Activated gamma-delta T cell treated with anti-CD3 and anti-CD28 coated beads, Interleukin-2, amount 50 U/mL, for 16 hours (primary cell): ENCODE results near the gene UBQLN1.
"Not testable (repeated sequence)": the region's sequence is repeated elsewhere in the genome, so short reads cannot be mapped to it uniquely, and the experiment has no call there.

ENCODE experiments used
- DNase-seq: peaks from one replicate; pipeline ENCODE4 v3.0.0-alpha.2; 2020; ENCODE audit warnings: low read depth

UBQLN1 gene

DNA sequence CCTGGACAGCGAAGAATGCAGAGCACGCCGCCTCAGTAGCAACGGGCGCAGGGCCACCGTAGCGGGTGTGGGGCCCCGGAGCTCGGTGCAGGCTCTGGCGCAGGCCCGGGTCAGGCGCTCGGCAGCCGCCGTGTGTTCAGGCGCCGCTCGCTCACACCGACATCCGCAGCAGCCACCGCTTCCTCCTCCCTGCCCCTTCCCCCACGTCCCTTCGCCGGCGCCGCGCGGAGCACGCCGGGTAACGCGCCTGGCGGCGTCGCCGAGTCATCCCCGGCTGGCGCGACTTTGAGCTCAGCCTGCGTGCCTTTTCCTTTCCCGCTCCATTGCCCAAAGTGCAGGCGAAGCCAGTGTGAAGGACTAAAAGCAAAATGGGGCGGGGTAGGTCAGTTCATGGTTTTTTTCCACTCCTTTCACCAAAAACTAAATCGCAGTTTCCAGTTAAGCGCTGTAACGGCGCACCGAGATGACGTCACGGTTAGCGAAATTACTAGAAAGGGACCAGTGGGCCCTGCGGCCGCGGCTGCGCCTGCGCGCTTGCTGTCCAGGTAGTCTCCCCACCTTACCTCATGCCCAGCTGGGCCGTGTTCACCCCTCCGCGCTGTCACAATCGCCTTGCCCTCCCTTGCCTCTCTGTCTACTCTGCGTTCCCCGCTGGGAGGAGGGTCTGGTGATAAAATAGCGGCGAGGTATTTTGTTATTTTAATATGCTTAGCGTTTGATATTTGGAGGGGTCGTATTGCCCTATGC, at the start of gene UBQLN1:
Gene UBQLN1, minus strand, starts transcription at position 191 of the 747 bp plus-strand sequence. CDS start 279 bp downstream, outside the sequence.
- DNase-seq, result peak; percentile 89

DNA sequence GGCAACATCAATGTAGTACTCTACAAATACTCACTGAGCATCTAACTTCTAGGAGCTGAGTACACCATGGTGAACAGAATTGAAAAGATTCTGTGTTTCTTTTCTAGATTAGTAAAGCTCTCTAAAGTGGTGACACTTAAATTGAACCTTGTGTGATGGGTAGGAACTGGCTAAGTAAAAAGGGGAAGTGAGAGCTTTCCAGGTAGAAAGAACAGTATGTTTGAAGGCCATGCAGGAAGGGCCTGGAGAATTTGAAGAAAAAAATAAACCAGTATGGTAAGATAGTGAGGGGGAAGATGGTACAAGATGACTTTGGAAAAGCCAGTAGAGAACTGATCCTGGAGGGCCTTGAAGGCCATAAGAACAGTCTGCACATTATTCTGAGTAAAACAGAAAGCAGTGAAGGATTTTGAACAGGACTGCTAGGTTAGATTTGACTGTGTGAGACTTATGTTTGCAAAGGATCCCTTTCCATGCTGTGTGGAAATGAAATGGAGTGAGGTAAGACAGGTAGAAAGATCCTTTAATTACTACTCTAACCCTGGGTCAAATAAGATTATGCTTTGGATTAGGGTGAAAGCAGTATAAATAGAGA, 46.7 kb upstream of the UBQLN1 start:
- DNase-seq, result no peak

DNA sequence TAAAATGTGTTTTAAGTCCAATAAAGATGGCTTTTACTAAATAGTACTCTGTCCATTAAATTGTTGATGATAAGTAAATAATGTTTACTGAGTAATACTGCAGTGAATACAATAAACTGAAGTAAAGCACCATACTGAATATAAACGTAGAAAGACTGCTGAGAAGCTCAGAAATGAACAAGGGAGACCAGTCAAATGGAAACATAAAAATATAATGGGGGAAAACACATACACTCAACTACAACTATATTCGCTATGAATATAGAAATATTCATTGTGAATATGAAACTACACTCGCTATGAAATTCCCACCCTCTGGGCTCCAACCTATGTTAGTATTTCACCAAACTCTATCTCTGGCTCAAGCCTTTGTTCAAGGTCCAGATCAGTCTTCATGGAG, 41.9 kb upstream of the UBQLN1 start:
- DNase-seq, result no peak

DNA sequence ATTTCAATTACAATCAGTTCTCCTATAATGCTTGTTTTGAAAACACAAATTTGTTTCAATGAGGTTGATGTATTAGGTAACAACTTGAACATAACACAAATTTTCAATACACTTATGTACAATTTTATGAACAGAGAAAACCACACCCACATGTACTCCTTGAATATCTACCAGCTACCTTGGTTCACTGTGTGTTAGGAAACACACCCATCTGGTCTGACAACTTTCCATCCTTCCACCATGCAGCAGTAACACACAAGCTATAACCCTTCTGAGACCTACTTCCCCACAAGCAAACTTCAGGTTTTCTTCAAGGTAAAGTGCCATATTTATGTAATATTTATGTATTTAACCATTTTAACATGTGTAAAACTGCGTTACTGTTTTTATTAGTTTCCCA, 36.4 kb upstream of the UBQLN1 start:
- no peak for DNase-seq

DNA sequence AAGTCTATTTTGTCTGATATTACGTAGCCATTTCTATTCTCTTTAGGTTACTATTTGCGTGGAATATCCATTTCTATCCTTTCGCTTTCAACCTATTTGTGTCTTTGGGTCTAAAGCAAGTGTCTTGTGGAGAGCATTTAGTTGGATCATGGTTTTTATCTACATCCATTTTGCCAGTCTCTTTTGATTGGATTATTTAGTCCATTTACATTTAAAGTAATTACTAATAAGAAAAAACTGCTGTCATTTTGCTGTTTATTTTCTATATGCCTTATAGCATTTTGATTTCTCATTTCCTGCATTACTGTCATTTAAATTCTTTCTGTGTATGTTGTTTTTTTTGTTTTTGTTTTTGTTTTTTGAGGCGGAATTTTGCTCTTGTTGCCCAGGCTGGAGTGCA, 26.0 kb upstream of the UBQLN1 start:
- no peak for DNase-seq

DNA sequence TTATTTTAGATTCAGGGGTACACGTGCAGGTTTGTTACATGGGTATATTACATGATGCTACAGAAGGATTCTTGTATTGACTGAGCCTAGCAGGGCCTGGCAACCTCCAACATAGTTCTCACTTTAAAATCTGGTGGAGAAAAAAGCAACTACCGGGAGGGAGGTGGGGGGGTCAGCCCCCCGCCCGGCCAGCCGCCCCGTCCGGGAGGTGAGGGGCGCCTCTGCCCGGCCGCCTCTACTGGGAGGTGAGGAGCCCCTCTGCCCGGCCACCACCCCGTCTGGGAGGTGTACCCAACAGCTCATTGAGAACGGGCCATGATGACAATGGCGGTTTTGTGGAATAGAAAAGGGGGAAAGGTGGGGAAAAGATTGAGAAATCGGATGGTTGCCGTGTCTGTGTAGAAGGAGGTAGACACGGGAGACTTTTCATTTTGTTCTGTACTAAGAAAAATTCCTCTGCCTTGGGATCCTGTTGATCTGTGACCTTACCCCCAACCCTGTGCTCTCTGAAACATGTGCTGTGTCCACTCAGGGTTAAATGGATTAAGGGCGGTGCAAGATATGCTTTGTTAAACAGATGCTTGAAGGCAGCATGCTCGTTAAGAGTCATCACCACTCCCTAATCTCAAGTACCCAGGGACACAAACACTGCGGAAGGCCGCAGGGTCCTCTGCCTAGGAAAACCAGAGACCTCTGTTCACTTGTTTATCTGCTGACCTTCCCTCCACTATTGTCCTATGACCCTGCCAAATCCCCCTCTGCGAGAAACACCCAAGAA, 21.0 kb upstream of the UBQLN1 start:
- DNase-seq, result not testable (repeated sequence)

DNA sequence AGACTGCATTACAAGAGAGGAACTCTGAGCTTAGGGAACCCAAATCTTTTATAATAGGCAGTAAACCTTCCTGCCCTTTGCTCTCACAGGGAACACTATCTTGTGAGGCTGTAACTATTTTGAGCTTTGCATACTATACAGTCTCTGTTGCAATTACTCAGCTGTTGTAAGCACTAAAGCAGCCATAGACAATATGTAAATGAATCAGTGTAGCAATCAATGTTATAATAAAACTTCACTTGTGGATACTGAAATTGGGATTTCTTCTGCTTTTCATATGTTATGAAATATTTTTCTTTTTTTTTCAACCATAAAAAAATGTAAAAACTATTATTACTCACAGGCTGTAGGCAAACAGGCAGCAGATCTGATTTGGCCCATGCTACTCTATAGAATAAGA, 16.7 kb upstream of the UBQLN1 start:
- DNase-seq, result no peak

DNA sequence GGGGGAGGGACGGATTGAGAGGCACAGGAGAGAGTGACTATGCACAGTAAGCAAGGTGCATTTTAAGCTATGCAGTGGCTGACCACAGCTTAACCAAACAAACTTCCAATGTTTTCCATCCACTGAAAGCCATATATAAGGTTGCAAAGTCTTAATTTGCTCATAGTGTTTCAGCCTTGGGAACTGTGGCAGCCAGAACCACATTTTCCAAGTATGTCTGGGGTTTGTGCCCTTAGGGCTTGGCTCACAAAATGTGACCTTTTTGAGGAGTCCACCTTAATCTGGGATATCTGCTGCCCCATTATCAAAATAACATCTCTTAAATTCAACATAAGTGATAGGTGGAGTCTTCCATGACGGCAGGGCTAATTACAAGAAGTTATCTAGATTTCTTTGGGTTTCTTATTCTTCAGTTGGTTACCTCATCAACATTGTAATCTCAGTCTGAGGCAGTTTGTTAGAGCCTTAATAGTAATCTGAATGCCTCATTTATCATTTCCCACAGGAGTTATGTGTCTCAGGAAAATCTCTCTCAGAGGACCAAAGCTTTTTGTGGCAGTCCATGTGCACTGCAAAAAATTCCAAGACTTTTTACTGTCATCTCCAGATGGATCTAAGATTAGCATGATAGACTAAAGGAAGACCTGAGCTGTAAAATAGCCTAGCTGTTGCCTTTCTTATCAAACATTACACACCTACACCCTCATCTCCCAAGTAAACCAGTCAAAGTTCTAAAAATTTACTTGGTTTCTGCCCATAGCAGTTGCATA, 15.2 kb upstream of the UBQLN1 start:
- no peak for DNase-seq

DNA sequence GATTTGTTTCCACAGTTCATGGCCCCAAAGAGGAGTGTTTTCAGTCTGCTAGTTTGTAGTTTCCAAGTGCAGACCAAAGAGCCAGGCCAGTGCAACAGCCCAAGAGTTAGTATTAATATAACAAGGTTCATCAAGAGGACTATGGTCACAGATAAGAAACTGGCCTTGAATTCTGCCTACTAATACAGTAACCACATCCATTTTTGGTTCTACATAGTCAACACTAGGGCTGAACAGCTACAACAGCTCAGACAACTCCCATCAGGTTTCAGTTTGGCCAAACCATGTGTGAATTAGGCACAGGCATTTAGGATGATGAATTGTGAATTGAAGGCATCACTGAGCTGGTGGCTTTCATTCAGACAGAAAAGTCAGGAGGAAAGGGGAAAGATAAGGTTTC, 13.8 kb upstream of the UBQLN1 start:
- no peak for DNase-seq

DNA sequence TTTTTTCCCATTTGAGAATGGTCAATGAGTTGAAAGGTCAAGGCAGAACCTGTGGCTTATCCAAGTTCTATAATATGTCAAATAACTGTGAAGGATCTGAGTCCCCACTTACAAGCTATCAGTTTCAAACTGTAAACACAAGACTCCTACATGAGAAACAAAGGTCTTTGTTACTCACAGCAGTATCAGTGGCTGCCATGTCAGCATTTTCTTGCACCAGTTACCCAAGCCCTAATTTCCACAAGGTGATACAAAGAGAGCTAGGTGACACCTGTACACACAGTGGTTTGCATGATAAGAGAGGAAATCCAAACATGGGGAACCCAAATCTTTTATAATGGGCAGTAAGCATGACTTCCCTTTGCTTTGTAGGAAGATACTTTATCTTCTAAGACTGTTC, 8.0 kb upstream of the UBQLN1 start:
- DNase-seq, result no peak

DNA sequence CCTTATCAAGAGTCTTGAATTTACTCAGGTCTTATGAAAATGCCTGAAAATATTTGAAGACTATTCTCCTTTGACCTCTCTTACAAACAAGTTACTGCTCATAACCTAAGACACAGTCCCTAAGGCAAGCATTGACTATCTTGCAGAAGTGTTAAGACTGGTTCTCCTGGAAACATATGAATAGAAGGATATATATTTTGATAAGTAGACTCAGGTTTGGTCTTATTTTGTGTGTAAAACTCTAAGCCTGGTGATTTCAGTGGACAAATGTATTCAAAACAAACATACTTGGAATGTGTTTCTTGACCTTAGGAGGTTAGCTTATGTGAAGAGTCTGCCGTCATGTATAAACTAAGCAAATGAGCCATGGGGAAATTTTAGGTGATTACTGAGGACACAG, 7.5 kb upstream of the UBQLN1 start:
- no peak for DNase-seq

DNA sequence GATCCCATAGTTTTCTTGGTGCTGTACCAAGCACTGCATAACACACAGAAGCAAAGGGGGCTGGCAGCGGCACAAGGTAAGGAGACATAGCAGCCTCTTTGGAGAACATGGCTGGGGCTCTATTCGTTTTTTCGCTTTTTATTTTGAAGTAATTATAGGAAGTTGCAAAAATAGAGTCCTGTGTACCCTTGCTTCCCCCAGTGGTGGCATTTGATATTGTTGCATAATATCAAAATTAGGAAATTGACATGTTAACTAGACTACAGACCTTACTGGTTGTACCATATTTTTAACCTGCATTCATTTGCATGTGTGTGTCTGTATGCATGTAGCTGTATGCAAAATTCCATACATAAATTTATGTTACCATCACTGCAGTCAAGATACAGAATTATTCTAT, 6.6 kb upstream of the UBQLN1 start:
- no peak for DNase-seq

DNA sequence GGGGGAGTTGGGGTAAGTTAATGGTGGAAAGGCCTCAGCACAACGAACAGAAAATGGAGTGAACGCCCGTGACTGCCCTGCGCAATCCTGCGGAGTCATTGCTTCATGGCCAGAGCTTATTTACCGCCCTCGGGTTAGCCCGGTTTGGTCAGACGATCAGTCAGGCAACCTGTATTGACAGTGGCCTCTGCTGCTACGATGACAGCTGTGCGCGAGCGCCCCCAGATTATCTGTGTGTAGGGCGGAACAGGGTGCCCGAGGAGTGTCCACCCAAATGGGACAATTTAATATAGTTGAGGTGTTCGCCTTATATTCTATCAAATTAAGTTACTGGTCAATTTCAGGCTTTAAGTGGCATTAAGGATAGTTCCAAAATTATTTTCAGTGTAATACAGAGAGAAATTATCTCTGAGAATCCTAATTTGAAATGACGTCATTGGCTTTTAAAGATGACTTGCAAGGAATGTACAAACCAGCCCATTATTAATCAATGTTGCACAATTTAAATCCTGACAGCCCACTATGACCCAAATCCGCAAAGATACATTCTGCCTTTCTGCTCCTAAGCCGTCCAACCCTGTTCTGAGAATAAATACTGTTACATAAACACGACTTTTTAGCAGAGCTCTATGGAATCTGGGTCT, 879 bp upstream of the UBQLN1 start:
- peak; percentile 36 for DNase-seq

DNA sequence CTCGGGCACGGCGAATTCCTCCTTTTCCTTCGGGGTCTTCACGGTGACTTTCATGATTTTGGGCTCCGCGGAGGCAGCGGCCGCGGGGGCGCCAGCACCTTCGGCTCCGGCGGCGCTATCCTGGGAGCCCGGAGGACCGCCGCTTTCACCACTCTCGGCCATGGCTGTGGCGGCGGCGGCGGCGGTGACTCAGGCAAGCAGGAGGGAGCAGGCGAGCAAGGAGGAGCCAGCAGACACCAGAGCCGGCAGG, 315 bp downstream of the UBQLN1 start:
- DNase-seq, result peak; percentile 56

DNA sequence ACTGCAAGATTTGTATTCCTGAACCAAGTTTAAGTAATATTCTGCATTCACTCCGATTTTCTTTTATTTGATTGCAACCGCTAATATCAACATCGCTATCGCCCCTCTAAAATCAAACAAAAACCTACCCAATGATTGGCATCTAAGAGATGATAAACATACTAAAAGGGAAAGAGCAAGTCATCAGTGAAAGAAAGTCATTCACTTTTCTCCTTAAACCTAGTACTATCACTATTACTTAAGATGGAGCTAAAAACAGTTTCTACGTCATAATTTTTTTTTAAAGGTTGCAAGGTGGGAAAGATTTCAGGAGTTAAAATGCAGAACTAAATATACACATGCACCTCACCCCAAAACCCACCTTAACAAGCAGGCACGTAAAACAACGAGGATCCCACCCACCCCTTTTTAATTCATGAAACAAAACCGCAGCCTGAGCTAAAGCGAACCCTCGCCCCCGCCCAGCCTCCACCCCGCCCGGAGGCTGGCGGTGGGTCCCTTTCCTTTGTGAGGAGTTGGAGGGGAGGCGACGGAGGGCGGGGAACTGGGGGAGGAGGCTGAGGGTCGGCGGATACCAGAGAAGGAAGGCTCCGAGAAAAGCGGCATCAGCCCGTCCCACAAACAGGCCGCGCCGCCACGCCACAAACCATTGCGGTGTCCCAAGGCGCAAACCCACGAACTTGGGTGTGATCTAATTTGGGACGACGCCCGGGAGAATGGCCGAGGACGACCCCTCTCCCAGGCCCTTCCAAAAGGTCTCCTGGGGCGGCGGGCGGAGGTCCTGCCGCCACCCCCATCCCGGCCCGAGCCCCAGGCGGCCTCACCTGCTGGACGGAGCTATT, 861 bp downstream of the UBQLN1 start:
- DNase-seq, result peak; percentile 53

DNA sequence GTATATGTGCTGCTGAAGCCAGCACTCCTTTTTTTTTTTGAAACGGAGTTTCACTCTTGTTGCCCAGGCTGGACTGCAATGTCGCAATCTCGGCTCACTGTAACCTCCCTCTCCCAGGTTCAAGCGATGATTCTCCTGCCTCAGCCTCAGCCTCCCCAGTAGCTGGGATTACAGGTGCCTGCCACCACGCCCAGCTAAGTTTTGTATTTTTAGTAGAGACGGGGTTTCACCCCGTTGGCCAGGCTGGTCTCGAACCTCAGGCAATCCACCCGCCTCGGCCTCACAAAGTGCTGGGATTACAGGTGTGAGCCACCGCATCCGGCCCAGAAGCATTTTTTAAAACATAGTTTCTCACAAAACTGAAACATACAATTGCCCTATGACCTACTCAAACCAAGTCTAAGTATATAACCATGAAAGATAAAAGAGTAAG, 2.5 kb downstream of the UBQLN1 start:
- DNase-seq, result not testable (repeated sequence)

DNA sequence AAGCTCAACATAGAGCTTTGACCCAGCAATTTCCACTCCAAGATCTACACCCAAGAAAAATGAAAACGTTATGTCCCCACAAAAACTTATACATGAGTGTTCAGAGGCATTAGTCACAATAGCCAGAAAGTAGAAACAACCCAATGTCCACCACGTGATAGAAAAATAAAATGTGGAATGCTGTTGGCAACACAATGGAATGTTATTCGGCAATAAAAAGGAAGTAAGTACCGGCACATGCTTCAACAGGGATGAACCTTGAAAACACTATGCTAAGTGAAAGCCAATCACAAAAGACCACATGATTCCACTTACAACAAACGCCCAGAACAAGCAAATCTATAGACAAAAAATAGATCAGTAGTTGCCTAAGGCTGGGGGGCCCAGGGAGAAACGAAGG, 6.0 kb downstream of the UBQLN1 start:
- no peak for DNase-seq

DNA sequence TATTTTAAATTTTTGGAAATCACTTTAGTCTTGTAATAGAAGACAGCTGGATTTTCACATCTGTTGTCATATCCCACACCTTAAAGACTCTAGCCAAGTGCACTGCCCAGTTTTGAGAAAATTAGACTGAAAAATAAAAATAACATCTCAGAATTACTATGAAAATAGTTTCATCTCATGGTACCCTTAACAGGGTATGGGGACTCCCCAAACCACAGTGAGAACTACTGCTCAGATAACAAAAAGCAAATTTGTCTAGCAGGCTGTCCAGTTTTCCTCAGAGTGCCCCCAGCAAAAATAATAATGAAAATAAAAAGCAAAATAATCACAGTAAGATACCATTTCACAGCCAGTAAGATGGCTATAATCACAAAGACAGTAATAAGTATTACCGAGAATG, 6.5 kb downstream of the UBQLN1 start:
- DNase-seq, result no peak

DNA sequence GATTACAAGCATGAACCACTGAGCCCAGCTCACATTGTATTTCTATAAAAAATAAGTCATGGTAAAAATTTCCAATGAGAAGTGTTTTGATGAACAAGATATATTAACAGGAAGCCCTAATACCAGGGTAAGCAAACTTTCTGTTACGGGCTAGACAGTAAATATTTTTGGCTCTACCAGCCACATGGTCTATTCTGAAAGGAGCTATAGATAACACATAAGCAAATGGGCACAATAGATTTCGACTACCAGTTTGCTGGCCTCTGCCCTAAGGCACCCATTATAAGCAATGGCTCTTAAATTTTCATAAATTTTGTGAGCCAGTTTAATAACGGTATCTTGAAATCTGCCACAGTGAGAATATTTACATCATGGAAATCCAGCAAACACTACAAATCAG, 8.1 kb downstream of the UBQLN1 start:
- DNase-seq, result no peak

DNA sequence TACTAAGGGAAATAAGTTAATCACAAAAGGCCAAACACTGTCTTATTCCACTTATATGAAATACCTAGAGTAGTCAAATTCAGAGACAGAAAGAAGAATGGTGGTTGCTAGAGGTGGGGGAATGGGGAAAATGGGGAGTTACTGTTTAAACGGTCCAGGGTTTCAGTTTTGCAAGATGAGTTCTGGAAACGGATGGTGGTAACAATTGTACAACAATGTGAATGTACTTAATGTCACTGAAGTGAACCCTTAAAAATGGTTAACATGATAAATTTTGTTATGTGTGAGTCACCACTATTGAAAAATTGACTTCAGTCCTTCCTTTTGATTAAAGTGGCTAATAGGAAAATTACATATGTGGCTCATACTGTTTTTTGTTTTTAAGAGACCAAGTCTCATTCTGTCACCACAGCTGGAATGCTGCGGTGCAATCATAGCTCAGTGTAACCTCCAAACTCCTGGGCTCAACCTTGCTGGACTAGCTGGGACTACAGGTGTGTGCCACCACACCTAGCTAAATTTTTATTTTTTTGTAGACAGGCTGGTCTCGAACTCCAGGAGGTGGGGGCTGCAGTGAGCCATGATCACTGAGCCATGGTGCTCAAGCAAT, 8.7 kb downstream of the UBQLN1 start:
- DNase-seq, result no peak

DNA sequence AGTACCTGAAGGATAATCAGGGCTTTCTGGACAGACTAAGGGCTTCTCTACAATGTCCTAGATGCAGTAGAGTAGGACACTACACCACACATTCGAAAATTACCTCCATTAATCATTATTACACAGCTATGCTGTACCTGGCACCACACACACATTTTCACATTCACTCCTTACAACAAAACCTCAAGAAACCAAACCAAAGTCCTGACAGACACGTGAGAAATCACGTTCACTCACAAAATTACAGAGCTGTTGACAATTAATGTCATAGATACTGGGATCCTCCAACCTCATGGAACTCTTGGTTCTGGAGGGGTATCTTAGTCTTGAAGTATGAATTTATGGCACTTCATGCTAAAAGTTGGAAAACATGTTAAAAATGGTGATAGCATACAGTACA, 16.3 kb downstream of the UBQLN1 start:
- DNase-seq, result no peak
